Measurements from ENCODE around the gene NAALADL2.

DNA sequence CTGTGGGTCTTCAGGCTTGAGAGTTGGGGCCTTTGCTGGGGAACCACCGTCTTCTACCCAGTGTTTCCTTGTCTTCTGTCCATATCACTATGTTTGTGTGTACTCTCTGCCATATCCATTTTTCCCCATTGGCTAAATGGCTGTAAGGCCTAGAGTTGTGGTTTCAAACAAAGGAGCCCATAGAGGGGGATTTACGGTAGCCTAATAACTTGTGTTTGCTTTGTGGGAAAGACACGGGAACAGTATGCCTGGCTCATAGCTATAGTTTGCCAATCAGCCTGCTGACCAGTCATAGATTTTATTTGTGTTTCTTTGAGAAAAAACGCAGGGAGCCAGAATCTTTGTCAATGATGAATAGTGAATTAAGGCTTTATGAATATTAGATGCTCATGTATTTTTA lies 554.8 kb downstream of the NAALADL2 start:
- TF ChIP-seq, protein P1, sequence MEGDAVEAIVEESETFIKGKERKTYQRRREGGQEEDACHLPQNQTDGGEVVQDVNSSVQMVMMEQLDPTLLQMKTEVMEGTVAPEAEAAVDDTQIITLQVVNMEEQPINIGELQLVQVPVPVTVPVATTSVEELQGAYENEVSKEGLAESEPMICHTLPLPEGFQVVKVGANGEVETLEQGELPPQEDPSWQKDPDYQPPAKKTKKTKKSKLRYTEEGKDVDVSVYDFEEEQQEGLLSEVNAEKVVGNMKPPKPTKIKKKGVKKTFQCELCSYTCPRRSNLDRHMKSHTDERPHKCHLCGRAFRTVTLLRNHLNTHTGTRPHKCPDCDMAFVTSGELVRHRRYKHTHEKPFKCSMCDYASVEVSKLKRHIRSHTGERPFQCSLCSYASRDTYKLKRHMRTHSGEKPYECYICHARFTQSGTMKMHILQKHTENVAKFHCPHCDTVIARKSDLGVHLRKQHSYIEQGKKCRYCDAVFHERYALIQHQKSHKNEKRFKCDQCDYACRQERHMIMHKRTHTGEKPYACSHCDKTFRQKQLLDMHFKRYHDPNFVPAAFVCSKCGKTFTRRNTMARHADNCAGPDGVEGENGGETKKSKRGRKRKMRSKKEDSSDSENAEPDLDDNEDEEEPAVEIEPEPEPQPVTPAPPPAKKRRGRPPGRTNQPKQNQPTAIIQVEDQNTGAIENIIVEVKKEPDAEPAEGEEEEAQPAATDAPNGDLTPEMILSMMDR (IDR thresholded peaks at IDR 0.05) = no peak
- TF ChIP-seq EZH2 (IDR thresholded peaks at IDR 0.05) = no peak
- TF ChIP-seq EZH2phosphoT487 (IDR thresholded peaks at IDR 0.05) = no peak

All from neural progenitor cell (in vitro differentiated cells).